Activated B cell treated with CpG ODN at 0.5 μM for 24 hours (primary cell): ENCODE results near the gene PLIN5. TPM values are rescaled to one million over a fixed set of nuclear protein-coding genes. Genes with fewer than 3 reads are reported as not detected.

Experiments used
- ATAC-seq: fragments of 200-7000 bp; cut with Tn5 transposase; one replicate; pipeline ENCODE4 v1.10.0; 2021; ENCODE audit warnings: low read depth, mild to moderate bottlenecking, moderate library complexity
- CTCF ChIA-PET: fragments of 350-600 bp; sonication (Branson Sonifier 250); formaldehyde crosslinking; loops from one replicate; lab custom pipeline; 2021; ENCODE audit warnings: antibody characterized with exemption; lab: Charles Lee
- POLR2A ChIA-PET: fragments of 350-600 bp; sonication (Branson Sonifier 250); formaldehyde crosslinking; loops from one replicate; lab custom pipeline; 2021; ENCODE audit warnings: antibody characterized with exemption; lab: Charles Lee
- DNase-seq: peaks from one replicate; pipeline ENCODE4 v3.0.0; 2022
- H3K27ac Mint-ChIP-seq: one replicate; pipeline ENCODE4 v1.8.0; 2020; ENCODE audit warnings: mixed read lengths
- H3K27me3 Mint-ChIP-seq: one replicate; pipeline ENCODE4 v1.8.0; 2021; ENCODE audit warnings: mixed read lengths
- H3K36me3 Mint-ChIP-seq: one replicate; pipeline ENCODE4 v1.8.0; 2021; ENCODE audit warnings: low read depth, mixed read lengths
- H3K4me1 Mint-ChIP-seq: one replicate; pipeline ENCODE4 v1.8.0; 2021; ENCODE audit warnings: mixed read lengths
- H3K4me3 Mint-ChIP-seq: one replicate; pipeline ENCODE4 v1.8.0; 2020; ENCODE audit warnings: mild to moderate bottlenecking, mixed read lengths
- H3K9me3 Mint-ChIP-seq: one replicate; pipeline ENCODE4 v1.8.0; 2020; ENCODE audit warnings: mixed read lengths
- intact Hi-C: fragments of 100-400 bp; cut with micrococcal nuclease; formaldehyde crosslinking; loops from one replicate; pipeline ENCODE4 v1.15.1; 2024
- total RNA-seq: library from RNA; stranded (reverse); gene quantifications from 2 replicates; pipeline ENCODE4 v1.2.3, GENCODE V29; 2022
- TF ChIP-seq, protein P1 (sequence below): fragments of 200-600 bp; IDR thresholded peaks from one replicate; pipeline ENCODE4 v1.8.0; 2022; ENCODE audit warnings: antibody characterized with exemption, mild to moderate bottlenecking

PLIN5 gene
- total RNA-seq, 1 donor from 2014 or later = 0.33 TPM

DNA sequence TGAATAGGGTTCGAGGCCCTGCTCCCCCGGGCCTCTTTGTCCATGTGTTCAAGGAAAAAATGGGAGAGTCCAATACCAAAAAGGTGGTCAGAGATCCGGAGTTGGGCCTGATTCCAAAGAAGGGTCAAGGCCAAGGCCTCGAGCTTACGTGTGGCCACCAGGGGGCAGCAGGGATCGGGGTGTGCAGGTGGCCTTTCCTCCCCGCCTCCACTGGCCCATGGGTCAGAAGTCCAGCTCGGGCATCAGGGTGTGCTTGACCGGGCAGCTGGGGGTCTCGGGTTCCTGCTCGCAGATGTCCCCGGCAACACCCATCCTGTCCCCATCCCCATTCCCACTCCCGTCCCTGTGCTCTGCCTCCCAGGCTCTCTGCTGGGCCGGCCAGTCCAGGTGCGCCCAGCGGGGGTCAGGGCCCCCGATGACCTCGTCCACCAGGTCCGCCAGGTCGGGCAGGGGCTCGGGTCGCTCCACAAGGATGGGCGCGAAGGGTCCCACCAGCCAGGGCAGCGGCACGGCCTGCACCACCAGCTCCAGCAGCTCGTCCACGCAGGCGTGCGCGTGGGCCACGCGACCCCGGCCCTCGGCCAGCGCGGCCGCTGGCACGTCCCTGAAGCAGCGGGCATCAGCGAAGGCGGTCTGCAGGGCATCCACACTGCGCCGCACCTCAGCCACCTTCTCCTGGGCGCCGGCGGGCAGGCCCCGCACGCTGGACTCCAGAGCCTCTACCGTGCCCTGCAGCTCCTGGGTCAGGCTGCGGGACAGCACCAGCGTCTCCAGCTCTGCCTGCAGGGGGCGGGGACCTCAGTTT lies 11.5 kb downstream of the PLIN5 start:
- POLR2A ChIA-PET = interaction anchor here (0.5 kb wide), 1 partner anchor 59 kb away, joined by 5 read pairs; no protein-coding TSS in a partner anchor
- Mint-ChIP-seq H3K27me3 (peaks cover 9% of the 10 kb centered on the region), H3K9me3 (no peaks in the 10 kb centered on the region), H3K27ac (no peak overlapping the region), H3K4me3 (no peak overlapping the region), H3K4me1 (no peaks in the 10 kb centered on the region), H3K36me3 (no peaks in the 10 kb centered on the region)
- CTCF ChIA-PET = interaction anchor here (1.0 to 3.4 kb wide), 4 partner anchors 12 to 257 kb away, joined by 3 to 40 read pairs (median 7); partner anchors contain the start of gene PLIN5
- DNase-seq (no peak), ATAC-seq (no peak)
- intact Hi-C loops = loop anchor here (1.0 kb wide), 1 partner anchor 113 kb away; no protein-coding TSS in a partner anchor
- TF ChIP-seq, protein P1, sequence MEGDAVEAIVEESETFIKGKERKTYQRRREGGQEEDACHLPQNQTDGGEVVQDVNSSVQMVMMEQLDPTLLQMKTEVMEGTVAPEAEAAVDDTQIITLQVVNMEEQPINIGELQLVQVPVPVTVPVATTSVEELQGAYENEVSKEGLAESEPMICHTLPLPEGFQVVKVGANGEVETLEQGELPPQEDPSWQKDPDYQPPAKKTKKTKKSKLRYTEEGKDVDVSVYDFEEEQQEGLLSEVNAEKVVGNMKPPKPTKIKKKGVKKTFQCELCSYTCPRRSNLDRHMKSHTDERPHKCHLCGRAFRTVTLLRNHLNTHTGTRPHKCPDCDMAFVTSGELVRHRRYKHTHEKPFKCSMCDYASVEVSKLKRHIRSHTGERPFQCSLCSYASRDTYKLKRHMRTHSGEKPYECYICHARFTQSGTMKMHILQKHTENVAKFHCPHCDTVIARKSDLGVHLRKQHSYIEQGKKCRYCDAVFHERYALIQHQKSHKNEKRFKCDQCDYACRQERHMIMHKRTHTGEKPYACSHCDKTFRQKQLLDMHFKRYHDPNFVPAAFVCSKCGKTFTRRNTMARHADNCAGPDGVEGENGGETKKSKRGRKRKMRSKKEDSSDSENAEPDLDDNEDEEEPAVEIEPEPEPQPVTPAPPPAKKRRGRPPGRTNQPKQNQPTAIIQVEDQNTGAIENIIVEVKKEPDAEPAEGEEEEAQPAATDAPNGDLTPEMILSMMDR = no peak

DNA sequence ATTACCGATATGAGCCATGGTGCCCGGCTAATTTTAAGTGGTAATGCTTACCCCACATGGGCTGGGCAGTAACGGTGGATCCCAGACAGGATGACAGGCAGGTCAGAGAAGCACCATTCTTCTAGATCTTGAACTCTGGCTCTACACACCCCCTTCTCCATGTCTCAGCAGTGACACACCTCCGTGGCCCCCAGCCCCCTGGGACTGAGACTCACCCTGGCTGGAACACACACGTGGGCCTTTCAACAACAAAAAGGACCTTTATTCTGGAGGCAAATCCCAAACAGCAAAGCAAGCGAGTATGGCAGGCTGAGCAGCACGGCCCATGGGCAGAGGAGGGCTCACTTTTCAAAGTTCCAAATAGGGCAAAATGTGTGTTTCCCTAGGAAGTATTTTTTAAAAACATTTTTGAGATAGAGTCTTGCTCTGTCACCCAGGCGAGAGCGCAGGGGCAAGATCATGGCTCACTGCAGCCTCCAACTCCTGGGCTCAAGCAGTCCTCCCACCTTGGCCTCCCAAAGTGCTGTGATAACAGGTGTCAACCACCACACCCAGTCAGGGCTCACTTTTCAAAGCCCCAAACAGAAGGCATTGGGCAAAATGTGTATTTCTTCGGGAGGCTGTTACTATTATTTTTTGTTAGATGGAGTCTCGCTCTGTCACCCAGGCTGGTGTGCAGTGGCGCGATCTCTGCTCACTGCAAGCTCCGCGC lies 12.6 kb downstream of the PLIN5 start:
- TF ChIP-seq, protein P1 = no peak
- Mint-ChIP-seq H3K9me3 (no peaks in the 10 kb centered on the region), H3K4me1 (no peaks in the 10 kb centered on the region), H3K4me3 (no peak overlapping the region), H3K36me3 (no peaks in the 10 kb centered on the region), H3K27me3 (peaks cover 9% of the 10 kb centered on the region), H3K27ac (no peak overlapping the region)
- POLR2A ChIA-PET = interaction anchor here (0.5 to 0.6 kb wide), 2 partner anchors 58 to 276 kb away, joined by 4 to 5 read pairs; partner anchors contain the start of gene YJU2
- CTCF ChIA-PET = interaction anchor here (1.0 to 3.4 kb wide), 3 partner anchors 13 to 255 kb away, joined by 3 to 40 read pairs (median 11); partner anchors contain the start of gene PLIN5
- DNase-seq (no peak), ATAC-seq (no peak)
- intact Hi-C loops = loop anchor here (1.0 kb wide), 1 partner anchor 114 kb away; no protein-coding TSS in a partner anchor

DNA sequence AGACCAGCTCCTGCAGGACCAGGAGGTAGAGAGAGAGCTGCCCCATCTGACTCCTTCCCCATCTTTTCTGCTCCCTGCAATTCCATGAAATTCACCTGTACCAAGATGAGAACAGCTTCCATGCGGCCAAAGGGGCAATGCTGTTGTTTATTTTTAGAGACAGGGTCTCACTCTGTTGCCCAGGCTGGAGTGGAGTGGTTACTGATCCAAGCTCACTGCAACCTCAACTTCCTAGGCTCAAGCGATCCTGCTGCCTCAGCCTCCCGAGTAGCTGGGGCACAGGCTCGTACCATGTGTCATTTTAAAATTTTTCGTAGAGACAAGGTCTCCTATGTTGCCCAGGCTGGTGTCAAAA lies 13.2 kb downstream of the PLIN5 start:
- Mint-ChIP-seq H3K27me3 (peaks cover 9% of the 10 kb centered on the region), H3K4me3 (no peak overlapping the region), H3K27ac (no peak overlapping the region), H3K36me3 (no peaks in the 10 kb centered on the region), H3K4me1 (no peaks in the 10 kb centered on the region), H3K9me3 (no peaks in the 10 kb centered on the region)
- intact Hi-C loops = no loop called here
- TF ChIP-seq, protein P1 = no peak
- CTCF ChIA-PET = no interaction called here
- POLR2A ChIA-PET = no interaction called here
- DNase-seq (no peak), ATAC-seq (no peak)

DNA sequence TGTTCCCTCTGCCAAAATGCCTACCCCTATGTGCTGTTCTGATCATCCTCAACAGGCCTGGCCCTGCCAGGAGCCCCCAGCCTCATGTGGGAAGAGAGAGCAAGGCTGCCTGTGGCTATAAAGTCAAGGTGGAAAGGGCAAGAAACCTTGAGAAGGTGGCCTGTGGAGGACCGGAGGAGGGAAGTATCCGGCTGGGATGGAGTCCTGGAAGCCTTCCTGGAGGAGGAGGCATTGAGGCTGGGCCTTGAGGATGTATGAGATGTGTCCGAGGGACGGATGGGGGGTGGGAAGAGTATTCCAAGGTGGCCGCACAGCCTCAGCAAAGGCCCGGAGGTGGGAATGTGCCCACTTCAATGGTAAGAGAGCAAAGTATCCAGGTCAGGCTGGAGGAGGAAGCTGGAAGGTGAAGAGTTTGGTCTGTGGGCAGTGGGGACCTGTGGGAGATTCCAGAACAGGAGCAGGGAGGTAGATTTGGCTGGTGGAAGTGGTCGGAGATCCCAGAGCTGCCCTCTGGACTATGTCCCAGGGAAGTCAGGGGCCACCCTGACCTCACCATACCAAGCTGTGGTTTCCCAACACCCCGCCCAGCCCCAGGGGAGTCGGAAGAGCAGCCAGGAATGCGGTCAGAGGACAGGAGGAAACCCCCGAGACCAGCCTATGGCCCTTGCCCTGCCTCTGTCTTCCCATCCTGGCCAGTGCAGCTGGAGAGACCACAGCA lies 13.7 kb downstream of the PLIN5 start:
- CTCF ChIA-PET = no interaction called here
- TF ChIP-seq, protein P1 = no peak
- Mint-ChIP-seq H3K4me3 (no peak overlapping the region), H3K27me3 (peaks cover 9% of the 10 kb centered on the region), H3K4me1 (no peaks in the 10 kb centered on the region), H3K9me3 (no peaks in the 10 kb centered on the region), H3K36me3 (no peaks in the 10 kb centered on the region), H3K27ac (no peak overlapping the region)
- ATAC-seq = no peak
- intact Hi-C loops = no loop called here
- no peak for DNase-seq
- POLR2A ChIA-PET = no interaction called here
